Endothelial cell (in vitro differentiated cells): ENCODE measurements around the gene GNAQ. TPM values are rescaled to one million over a fixed set of nuclear protein-coding genes. Genes with fewer than 3 reads are reported as not detected.

Source experiments
- DNase-seq: peaks from one replicate; pipeline ENCODE4 v3.0.0; 2021; ENCODE audit warnings: low spot score
- H3K27ac Mint-ChIP-seq: one replicate; pipeline ENCODE4 v1.8.0; 2021; ENCODE audit warnings: mixed read lengths, inconsistent platforms; ENCODE audit not compliant: unreplicated experiment
- H3K27me3 Mint-ChIP-seq: one replicate; pipeline ENCODE4 v1.8.0; 2021; ENCODE audit warnings: mild to moderate bottlenecking, moderate library complexity, mixed read lengths, inconsistent platforms; ENCODE audit not compliant: unreplicated experiment
- H3K36me3 Mint-ChIP-seq: one replicate; pipeline ENCODE4 v1.8.0; 2021; ENCODE audit warnings: mild to moderate bottlenecking, low read depth, mixed read lengths, inconsistent platforms; ENCODE audit not compliant: unreplicated experiment
- H3K4me1 Mint-ChIP-seq: one replicate; pipeline ENCODE4 v1.8.0; 2021; ENCODE audit warnings: mild to moderate bottlenecking, mixed read lengths, inconsistent platforms; ENCODE audit not compliant: unreplicated experiment
- H3K4me3 Mint-ChIP-seq: one replicate; pipeline ENCODE4 v1.8.0; 2021; ENCODE audit warnings: mild to moderate bottlenecking, mixed read lengths, inconsistent platforms; ENCODE audit not compliant: unreplicated experiment
- H3K9me3 Mint-ChIP-seq: one replicate; pipeline ENCODE4 v1.8.0; 2021; ENCODE audit warnings: mixed read lengths, inconsistent platforms; ENCODE audit not compliant: unreplicated experiment
- CTCF ChIP-seq: fragments of 200-600 bp; sonication (generic); IDR thresholded peaks from one replicate; pipeline ENCODE4 v1.5.0; 2021; ENCODE audit warnings: antibody characterized with exemption; ENCODE audit not compliant: unreplicated experiment
- total RNA-seq: library from RNA; stranded (reverse); fragmentation: NEBNext Ultra II Directional; extraction: Animal tissue kit (Norgen Biotek cat#: 25700); gene quantifications from one replicate; pipeline ENCODE4 v1.2.1, GENCODE V29; 2021; ENCODE audit not compliant: unreplicated experiment

Gene GNAQ
- total RNA-seq, 1 donor from 2014 or later: 94.6 TPM

GRCh38 chr9:78041971-78042370, 10.4 kb upstream of the GNAQ start:
- H3K36me3 Mint-ChIP-seq: no peaks in the 10 kb centered on the region
- no peak overlapping the region for H3K4me3 Mint-ChIP-seq
- H3K27me3 Mint-ChIP-seq: peaks cover 1% of the 10 kb centered on the region
- no peak for DNase-seq
- H3K9me3 Mint-ChIP-seq: no peaks in the 10 kb centered on the region
- H3K4me1 Mint-ChIP-seq: no peaks in the 10 kb centered on the region
- H3K27ac Mint-ChIP-seq: no peak overlapping the region
- no peak for TF ChIP-seq CTCF

DNA sequence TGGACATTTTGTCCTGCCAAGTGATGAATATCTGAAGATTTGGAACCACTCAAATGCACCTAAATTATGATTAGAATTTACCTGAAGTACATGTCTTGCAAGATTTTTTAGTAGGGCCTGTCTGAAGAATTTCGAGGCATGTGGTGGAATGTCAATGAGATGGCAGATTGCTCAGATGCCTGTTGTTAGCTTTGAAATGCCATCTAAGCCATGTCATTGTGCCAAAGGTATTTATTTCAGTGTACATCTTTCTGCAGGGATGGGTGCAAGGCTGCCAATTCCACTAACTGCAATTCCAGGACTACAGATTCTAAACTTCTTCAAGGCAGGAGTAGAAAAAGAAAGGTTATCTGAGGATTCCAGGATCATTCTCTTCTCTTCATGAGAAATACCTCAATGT, 9.1 kb upstream of the GNAQ start:
- Mint-ChIP-seq H3K27me3 (peaks cover 1% of the 10 kb centered on the region), H3K4me3 (no peak overlapping the region), H3K36me3 (no peaks in the 10 kb centered on the region), H3K9me3 (no peaks in the 10 kb centered on the region), H3K27ac (no peak overlapping the region), H3K4me1 (no peaks in the 10 kb centered on the region)
- DNase-seq: no peak
- no peak for TF ChIP-seq CTCF

DNA sequence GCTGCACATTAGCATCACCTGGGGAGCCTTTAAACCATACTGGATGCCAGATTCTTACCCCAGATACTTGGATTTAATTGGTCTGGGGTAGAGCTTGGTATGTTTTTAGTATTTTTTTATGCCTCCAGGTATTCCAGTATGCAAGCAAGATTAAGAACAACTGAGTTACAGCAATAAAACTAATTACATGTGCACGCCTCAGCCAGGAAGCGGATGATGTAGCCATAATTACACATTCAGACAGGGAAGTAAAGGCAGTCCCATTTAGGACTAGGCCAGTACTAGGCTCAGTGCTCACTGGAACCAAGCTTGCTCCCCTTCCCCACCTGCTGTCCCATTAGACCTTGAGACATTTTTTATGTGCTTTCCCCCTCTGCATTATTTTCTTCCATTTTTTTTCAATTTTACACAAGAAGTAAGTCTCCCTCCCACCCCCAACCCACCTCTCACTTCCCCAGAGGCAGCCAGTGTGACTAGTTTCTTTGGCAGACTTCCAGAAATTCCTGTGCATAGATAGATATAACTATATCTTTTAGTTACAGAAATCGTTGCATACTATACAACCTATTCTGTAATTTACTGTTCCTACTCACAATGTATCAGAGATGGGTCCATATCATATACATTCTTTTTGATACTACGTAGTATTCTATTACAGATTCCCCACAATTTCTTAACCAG, 7.1 kb upstream of the GNAQ start:
- no peak overlapping the region for H3K4me3 Mint-ChIP-seq
- no peak for TF ChIP-seq CTCF
- no peaks in the 10 kb centered on the region for H3K27me3 Mint-ChIP-seq
- H3K36me3 Mint-ChIP-seq: no peaks in the 10 kb centered on the region
- H3K27ac Mint-ChIP-seq: no peak overlapping the region
- peaks cover 18% of the 10 kb centered on the region for H3K4me1 Mint-ChIP-seq
- H3K9me3 Mint-ChIP-seq: no peaks in the 10 kb centered on the region
- no peak for DNase-seq

DNA sequence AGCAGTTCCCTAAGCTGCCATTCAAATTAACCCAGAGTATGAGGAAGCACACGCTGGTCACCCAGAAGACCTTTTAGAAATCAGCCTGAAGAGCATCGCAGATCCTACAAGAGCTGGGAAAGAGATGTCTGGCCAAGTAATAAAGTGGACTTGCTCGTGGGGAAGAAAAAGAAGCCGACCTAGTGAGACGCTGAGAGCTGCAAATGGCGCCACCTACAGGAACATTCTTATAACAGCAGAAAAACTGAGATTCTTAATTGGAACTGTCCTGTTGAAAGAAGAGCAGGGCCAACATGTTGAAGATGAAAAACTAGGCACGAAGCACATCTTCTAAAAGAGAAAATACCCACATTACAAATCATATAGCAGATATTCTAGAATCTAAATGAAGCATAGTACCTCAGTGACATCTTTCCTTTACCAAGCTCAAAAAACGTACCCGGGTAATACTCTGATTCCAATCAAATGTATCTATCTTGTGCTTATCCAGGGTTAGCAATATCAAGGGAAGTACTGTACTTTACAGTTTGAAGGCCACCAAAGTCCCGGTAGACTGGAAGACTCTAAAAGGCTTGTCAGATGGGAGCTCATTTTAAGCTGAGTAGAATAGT, 3.9 kb upstream of the GNAQ start:
- Mint-ChIP-seq H3K9me3 (no peaks in the 10 kb centered on the region), H3K4me1 (peaks cover 32% of the 10 kb centered on the region), H3K27ac (peak overlapping the region; percentile 15), H3K27me3 (peaks cover 11% of the 10 kb centered on the region), H3K36me3 (peaks cover 8% of the 10 kb centered on the region), H3K4me3 (no peak overlapping the region)
- DNase-seq: peak; percentile 59
- peak; percentile 80 for TF ChIP-seq CTCF

DNA sequence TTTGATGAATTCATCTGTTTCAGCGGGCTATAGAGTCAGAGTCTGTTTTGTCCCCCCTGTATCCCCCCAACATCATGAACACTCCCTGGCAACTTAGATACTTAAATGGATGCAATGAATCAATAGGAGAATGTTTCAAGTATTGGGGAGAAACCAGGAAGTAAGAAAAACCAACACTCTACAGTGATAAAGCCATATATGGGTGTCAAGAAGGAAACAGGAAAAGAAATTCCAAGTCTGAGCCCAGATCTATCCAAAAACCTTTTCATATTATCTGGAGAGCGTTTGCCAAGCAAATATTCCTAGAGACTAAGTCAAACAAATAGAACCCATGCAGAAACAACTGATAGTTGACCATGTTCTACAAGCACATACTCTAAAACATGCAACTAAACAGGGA, 2.3 kb upstream of the GNAQ start:
- Mint-ChIP-seq H3K4me3 (no peak overlapping the region), H3K9me3 (no peaks in the 10 kb centered on the region), H3K36me3 (peaks cover 15% of the 10 kb centered on the region), H3K27ac (peak overlapping the region; percentile 100), H3K27me3 (peaks cover 19% of the 10 kb centered on the region), H3K4me1 (peaks cover 47% of the 10 kb centered on the region)
- TF ChIP-seq CTCF: no peak
- no peak for DNase-seq
